IPS DF 4.7 (cell line): ENCODE measurements around the gene MEOX2.

Experiments
- DNase-seq: peaks from one replicate; pipeline ENCODE4 v3.0.0-alpha.2; 2013; ENCODE audit warnings: low spot score; ENCODE audit errors: extremely low read depth

MEOX2 gene

DNA sequence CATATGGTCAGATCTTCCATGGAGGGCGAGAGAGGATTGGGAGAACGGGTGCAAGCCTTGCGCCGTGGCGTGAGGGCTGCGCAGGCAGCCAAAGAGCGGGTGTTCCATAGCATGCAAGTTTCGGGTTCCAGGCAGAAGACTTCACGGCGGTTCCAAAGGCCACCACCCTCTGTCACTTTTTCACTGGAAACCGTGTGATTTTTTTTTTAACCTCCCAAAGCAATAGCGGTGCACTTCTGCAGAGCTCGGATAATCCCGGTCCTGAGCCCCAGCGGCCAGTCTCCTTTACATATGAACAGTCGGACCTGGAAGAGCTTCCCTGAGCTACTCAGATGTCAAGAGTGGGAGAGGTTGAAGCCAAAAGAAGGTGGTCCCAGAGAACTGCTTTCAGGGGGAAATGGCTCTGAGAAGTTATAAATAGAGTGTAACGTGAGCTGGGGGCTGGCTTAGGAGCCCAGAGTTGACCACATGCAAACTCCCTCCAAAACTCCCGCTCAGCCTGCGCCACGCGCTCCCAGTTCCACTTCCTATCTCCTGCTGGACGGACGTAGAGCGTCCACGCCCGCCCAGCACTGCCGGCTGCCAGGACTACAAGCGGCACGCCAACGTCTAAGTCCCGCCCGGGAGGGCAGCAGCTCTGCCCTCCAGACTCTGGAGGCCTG lies at the start of gene MEOX2:
TSS of gene MEOX2 (minus strand) at position 389 of the 662 bp plus-strand sequence. CDS start at position 108, 281 bp downstream.
- DNase-seq = no peak

DNA sequence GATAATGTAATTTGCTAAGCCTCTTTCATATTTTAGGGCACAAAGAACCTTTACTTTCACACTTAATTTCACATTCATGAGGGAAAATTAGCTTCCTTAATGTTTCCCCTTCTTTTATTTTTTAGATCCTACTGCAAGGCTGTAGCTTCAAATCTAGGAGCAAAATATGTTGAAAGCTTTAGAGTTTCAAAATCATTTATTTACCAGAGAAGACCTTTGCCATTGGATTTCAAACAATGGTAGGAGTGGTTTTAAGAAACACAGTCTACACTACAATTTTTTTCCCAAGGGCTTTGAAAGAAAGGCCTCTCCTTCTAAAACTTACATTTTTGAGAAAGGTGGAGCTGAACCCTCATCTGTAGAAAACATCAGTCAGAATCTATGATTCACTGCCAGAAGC lies 43.3 kb upstream of the MEOX2 start:
- no peak for DNase-seq

DNA sequence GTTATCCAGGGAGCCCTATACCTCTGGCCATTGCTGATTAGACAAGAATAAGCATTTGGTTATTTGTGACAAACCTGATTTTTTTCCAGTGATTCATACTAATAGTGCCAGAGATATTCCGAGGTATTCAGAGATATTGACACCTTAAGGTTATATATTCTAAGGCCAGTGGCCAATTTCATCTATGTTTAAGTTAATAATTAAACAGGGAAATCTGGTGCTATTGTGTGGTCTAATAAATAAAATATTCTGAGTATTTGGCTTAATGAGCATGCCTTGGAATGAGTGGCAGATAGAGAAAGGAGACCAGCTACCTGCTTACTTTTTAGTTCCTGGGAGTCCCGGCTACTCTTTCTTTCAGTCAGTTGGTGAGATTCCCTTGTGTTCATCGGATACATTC lies 38.6 kb upstream of the MEOX2 start:
- DNase-seq = no peak

DNA sequence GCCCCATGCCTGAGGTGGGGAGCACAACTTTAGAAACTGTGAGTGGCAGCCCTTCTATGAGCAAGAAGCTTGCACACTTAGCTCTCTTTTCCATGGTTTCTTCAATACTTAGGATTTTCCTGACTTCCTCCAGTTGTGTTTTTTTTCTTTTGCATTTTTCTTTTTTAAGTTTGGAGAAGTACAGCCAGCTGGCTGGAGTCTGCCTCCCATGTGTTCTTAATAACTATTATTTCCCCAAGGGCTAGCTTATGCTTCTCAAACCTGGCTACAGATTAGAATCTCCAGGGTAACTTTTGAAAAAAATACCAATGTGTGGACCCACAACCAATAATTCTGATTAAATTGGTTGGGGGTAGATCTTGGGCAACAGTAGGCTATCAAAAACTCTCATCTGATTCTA lies 37.4 kb upstream of the MEOX2 start:
- no peak for DNase-seq

DNA sequence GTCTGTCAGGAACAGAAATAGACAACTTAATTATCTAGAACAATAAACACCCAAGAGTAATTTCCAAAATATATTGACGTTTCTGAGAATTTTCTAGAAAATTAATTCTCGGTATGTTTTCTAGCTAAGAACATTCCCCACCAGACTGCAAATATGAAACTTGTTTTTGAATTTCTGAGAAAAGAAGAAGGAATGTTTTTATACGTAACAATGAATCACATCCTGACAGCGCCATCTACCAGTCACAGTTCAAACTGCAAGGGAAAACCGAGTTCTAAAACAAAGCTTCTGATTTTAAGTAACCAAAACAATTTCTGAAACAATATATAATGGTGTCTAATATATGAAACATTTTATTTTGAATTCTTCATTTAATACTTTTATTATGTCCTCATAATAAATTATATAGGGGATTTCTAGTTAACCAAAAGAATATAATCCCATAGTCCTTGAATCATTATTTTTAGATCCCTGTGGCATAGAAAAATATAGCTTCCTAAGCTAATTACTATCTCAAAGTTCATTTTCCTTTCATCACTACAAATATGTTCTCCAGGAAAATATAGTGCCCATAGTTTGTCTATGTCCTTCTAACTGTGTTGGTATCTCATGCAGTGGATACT lies 34.5 kb upstream of the MEOX2 start:
- DNase-seq = no peak

DNA sequence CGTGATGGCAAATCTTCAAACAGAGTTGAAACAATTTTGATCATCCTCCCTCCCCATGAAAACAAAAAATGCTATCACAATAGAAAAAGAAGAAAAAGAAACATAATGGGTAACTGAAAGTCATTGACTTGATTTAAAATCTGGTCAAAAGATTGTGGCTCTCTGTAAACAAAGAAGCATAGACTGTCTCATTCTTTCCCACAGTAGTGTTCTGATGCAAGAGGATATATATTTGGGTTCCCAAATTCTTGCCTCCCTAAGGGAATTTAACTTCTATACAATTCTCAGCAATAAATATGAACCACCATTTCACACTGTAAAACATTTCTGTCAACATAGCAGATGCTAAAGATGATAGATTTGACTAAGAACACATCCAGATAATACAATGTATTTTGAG lies 32.8 kb upstream of the MEOX2 start:
- DNase-seq = no peak

DNA sequence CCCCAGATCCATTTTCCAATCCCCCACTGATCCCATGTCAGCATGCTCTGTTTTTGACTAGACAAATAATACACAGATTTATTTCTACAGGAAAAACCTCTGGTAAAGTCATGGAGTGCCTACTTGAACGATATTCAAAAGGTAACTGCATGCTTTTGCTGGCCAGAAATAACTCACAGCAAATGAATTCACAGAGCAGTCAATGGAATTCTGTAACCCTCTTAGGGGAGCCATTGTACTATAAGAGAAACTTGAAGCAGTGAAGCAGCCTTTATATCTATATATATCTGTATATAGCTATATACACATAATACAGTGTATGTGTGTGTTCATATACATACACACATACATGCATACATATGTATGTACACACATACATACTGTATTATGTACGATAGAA lies 29.0 kb upstream of the MEOX2 start:
- DNase-seq = no peak

DNA sequence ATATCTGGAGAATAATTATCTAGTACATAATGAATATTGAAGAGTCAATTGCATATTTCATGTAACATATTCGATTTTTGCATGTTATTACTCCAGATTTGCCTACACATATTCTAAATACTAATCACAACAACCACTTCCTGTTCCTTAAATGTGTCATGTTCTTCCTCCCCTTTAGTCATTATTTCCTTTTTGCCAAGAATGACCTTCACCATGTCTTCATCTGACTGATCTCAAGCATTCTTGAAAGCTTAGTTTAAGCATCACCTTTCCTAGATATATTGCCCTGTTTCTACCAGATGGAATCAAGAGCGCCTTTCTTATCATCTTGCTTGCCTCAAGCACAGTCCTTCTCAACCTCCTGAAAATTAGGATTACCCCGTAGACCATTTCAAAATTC lies 23.5 kb upstream of the MEOX2 start:
- DNase-seq = no peak

DNA sequence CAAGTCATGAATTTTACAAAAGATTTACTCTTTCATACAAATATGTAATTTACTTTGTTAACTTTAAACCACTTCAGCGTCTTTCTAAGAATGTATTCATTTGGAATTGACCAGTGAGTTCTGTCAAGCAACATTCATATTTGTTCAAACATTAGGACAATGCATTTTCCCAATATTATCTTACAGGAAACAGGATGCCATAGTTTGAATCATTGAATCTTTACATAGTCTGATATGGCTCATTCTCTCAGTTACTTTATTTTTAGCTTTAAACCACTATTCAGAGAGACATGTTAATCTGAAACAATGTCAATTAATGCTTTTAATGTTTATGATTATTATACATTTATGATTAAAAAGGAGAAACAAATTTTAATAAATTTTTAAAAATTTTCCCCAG lies 21.1 kb upstream of the MEOX2 start:
- no peak for DNase-seq

DNA sequence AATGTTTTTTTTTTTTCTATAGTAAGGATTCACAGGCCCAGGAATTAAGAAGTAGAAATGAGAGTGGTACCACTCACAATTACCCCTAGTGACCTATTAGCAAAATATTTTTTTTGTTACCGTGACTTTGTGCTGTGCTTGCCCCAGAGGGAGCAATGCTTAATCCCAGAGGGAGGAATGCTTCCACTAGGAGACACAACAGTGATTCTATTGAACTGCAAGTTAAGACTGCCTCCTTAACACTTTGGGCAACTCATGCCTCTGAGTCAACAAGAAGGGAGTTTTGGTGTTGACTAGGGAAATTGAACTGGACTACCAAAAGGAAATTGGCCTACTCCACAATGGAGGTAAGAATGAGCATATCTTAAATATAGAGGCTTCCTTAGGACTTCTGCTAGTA lies 17.2 kb upstream of the MEOX2 start:
- no peak for DNase-seq

DNA sequence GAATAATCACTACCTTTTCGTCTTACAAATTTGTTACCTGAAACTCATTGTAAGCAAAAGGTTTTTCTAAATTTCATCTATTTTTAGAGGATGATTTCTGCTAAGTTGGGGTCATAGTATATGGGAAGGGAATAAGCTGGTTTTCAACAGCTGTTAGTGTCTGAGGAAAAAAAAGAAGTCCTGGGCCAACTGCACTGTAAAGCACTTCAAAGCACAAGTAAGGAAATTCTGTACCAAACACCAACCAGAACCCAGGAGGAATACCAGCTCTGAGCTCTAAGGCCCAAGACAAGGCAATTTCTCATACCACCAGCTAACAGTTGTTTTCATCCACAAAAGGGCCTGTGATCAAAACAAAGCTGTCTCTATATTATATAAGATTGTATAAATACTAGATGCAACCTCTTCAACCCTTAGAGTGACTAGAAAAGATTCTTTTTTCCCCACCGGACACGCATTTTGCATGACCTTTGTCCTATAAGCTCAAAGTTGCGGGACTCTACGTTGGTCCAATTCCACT lies 6.1 kb upstream of the MEOX2 start:
- no peak for DNase-seq

DNA sequence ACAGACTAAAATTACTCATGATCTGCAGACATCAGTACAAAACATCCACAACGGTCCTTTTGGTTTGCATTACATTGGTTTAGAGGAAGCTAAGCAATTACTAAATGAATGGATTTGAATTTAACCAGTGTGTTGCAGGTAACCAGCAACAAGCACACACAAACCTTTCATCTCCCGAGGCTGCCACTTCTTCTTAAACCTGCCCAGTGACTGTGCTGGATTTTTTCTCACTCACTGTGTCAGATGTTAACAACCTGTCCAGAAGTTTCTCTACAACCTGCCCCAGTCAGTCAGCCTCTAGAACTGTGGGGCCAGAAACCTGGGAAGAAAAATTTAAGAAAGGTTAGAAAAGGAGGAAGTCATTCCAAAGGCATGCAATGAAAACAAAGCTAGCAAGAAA lies 2.4 kb upstream of the MEOX2 start:
- no peak for DNase-seq

DNA sequence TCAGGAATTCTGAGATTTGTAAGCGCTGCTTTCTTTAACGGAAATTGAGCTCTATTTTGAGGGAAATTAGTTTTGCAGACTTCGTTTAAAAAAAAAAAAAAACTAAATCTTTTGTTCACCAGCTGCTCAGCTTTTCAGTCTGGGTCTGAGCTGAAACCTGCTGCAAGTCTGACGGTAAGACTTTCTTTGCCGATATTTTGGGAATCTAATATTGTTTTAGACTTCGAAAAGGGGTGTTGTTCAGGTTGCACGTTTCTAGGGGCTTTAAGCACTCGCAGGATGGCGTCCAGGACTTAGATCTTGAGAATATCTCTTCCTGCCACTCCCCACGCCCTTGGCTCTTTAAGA lies 1.8 kb upstream of the MEOX2 start:
- DNase-seq = no peak

DNA sequence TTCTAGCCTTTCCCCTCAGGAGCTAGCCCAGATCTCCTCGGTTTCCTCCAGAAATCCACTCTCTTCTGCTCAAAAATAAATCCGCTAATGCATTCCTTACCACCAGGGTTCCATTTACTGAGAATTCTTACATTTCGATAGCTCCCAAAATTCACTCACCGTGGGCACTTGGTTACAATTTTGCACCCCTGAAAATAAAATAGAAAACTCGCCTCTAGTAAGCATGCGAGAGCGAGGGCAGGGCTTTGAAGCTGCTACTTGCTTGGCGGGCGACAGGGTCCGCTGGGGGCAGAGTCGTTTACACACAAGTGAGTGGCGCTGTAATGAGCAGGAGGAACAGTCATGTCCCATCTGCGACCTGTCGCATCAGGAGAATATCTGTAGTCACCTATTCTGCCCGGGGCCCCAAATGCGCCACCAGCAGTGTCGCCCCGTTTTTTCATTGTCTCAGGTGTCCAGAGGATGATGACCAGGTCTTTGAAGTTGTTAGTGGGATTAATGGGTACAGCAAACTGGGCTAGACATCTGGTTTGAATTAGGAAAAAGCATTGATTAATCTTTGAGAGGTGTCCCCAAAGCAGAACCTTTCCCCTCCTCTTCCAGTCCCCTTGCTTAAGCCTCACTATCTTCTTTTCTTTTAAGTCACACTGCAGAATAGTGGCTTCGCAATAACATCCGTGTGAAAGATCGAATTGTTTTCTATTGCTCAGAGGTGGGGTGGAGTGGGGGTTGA lies 1.2 kb upstream of the MEOX2 start:
- DNase-seq = no peak

DNA sequence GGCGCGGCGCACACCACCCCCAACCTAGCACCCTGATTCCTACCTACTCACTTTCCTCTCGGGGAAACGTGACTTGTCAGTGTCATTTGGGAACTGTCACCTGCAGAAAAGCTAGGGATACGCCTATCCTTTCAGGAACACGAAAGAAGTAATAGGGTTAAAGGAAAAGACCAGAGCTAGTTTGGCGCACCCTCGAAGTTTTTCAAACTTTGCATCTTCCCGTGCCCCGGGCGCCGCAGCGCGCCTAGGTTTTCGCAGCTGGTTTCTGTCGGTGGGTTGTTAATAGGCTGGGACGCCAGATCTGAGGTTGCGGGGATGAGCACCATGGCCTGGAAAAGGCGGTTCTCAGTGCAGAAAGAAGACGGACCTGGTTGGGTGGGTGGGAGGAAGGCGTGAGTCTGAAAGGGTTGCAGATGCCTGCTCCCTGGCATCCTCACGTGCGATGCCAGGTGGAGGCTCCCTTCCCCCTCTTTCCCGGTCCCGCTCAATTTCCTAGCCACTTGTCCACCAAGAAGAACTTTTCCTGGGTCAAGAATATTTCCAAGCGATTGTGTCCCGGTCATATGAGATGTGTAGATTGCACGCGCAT lies 568 bp upstream of the MEOX2 start:
- no peak for DNase-seq

DNA sequence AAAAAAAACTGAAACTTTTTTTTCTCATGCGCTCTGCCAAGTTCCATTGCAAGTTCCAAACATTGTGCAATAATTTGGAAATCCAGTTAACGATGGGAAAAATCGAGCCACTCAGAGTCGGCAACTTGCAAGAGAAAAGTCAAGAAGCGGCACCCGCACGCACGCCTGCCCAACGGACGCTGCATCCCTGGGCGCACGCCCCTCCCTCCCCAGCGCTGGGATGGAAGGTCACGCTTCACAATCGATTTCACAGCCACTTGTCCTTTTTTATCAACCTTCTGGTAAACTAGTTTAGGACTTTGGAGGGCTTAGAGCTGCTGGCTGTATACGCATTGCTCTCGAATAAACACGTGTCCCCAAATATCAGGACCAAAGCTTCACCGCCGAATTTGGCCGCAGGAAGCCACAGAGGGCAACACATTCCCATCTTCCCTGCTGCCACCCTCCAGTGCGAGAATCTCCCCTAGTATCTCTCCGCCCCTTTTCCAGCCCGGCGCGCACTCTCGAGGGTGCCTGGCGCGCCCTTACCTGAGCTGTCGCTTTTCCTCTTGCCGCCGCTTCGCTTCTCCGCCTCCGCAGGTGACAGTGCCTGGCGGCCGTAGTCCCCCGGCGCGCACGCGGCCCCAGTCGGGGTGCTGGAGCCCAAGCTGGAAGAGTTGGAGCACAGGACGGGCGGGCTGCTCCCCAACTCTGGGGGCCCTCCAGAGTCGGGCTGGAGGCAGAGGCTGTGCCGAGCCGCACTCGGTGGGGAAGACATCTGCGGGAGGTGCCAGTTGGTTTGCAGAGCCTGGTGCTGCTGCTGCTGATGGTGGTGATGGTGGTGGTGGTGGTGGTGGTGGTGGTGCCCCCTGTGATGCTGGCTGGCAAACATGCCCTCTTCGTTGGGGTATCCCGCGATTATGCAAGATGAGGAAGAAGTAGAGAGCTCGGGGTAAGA lies 857 bp downstream of the MEOX2 start:
- DNase-seq = no peak

DNA sequence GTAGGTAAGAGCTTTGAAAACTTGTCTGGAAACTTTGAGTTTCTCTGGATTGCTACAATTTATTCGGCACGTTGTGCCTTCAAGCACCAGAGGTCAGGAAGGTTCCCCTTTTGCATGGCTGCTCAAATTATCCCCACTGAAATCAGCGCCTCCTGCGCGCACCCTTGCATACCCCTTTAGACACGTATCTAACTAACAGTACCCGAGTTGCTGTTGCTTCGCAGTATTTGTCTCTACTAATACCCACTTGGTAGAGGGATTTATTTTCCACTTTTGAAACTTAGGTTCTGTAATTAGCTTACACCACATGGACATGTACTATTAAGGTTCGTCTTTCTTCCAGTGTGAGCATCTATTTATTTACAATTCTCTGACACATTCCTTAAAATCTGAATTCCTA lies 1.6 kb downstream of the MEOX2 start:
- no peak for DNase-seq

DNA sequence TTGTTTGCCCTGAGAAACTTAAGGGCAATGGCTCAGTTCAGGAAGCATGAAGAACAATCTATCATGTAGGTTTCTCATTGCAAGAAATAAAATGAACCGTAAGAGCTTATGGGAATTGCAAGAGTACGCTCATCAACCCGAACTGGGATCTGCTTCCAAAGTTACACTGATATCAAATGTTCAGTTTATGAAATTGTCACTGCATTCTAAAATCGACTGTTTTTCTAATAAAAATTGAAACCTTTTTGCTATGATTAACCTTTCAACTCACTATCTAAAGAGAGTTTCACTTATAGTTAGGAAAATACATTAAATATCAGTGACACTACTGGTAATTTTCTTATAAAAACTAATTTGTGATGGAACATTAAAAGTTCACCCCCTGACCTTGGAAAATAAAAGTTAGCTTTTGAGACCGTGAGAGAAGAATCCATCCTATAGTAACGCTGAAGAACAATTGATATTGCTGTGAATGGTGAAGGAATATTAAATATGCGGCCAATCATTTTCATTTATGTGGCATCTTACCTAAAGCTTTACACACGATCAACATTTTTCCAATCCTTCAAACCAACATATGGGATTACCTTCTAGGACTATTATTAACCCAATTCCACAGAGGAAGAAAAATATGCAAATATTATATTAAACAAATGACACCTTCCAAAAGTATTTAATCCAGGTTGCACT lies 2.2 kb downstream of the MEOX2 start:
- no peak for DNase-seq

DNA sequence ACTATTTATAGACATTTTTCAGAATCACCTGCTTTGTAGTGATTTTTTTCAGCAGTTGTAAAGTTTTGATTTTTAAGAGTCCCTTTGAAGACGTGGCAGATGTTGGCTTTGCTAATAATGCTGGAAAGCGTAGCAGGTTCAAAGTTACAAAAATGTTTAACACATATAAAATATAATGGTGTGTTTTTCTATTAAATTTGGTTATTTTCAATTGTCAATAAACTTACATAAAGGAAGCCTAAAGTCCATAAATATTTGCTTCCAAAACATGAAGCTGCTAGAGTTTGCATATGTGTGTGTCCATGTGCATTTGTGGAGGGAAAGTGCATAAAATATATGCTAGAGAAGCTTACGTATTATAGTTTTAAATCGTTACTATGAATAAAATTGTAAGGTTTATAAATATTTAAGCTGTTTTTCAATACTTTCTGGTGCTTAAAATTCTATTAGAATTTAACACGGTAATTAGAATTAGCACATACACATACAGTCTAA lies 3.7 kb downstream of the MEOX2 start:
- no peak for DNase-seq

DNA sequence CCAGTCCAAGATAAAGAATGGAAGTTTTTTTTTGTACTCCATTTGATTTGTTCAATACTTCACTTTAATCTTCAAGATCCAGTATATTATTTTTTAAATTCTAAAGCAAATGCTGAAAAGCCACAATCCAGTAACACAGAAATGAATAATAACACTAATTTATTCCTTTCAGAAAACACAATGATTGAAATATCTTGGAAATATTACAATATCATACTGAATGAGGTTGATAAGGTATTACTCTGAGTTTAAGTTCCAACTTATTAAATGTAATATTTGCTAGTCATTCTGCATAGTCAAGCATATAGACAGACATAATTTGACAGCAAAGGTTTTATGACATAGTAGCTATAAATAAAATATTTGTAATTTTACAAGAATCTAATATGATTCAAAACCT lies 4.4 kb downstream of the MEOX2 start:
- no peak for DNase-seq
